Upper lobe of left lung (tissue), 4 donors: Measurements from ENCODE around the gene ADAMTS14.

Source experiments
- CTCF ChIP-seq, 6 experiments: fragments of 450-650 bp in 4 of 6; fragments of 200-600 bp in 2 of 6; sonication (generic) in 2 of 6; IDR thresholded peaks; one replicate each; pipeline ENCODE4 v1.5.1; 2016 to 2019; ENCODE audit warnings: antibody characterized with exemption in 6 of 6
- POLR2A ChIP-seq, 4 donors: fragments of 450-650 bp; IDR thresholded peaks; one replicate each; pipeline ENCODE4 v1.5.1; 2016 to 2017; ENCODE audit warnings: antibody characterized with exemption in 4 of 4, mild to moderate bottlenecking in 2 of 4
- POLR2AphosphoS5 ChIP-seq, 2 donors: sonication (generic); formaldehyde crosslinking; IDR thresholded peaks; one replicate each; pipeline ENCODE4 v1.5.1; 2017; ENCODE audit warnings: antibody characterized with exemption in 2 of 2

- TF ChIP-seq CTCF (IDR thresholded peaks at IDR 0.05) (no peak), POLR2AphosphoS5 (IDR thresholded peaks at IDR 0.05) (peak in 1 of 2 donors; percentile 32), POLR2A (IDR thresholded peaks at IDR 0.05) (no peak)
Observed at GRCh38 chr10:70742537-70743429, 70.5 kb downstream of the ADAMTS14 start.
